A549 treated with AZD9567 at 1 μM for 4 hours (cell line): Measurements from ENCODE around the gene WBP1. TPM values are rescaled to one million over a fixed set of nuclear protein-coding genes. Genes with fewer than 3 reads are reported as not detected.

ENCODE experiments used
- total RNA-seq: library from RNA; stranded (reverse); fragments of 200-300 nt; extraction: Qiagen RNA extraction; gene quantifications from 5 replicates; pipeline ENCODE4 v1.2.3, GENCODE V29; 2022; ENCODE audit not compliant: insufficient read depth

Gene WBP1
- 65.3 to 86.2 TPM (median 83.5 TPM) in 5 replicates for total RNA-seq

GRCh38 chr2:74458132-74458937 is at the start of gene WBP1:
Gene WBP1 (plus strand): TSS chr2:74458438. CDS start chr2:74458603, 165 bp downstream.

GRCh38 chr2:74421221-74421870 is 36.9 kb upstream of the WBP1 start, which contains the start of the genes C2orf81 and WDR54:
Gene C2orf81 (minus strand): TSS chr2:74421619. CDS start chr2:74421560, 59 bp downstream.
Gene WDR54 (plus strand): TSS chr2:74421730. CDS start chr2:74422154, 424 bp downstream.

GRCh38 chr2:74441690-74442482 is 16.4 kb upstream of the WBP1 start, which contains the start of gene RTKN:
Gene RTKN (minus strand): TSS chr2:74441937. CDS start chr2:74441816, 121 bp downstream.

GRCh38 chr2:74454654-74455511 is 3.4 kb upstream of the WBP1 start, which contains the start of gene INO80B:
Gene INO80B (plus strand): TSS chr2:74455087. CDS start chr2:74455117, 30 bp downstream.

GRCh38 chr2:74472086-74472944 is 14.1 kb downstream of the WBP1 start, which contains the start of gene MRPL53:
Gene MRPL53 (minus strand): TSS chr2:74472680. CDS start chr2:74472660, 20 bp downstream.

DNA sequence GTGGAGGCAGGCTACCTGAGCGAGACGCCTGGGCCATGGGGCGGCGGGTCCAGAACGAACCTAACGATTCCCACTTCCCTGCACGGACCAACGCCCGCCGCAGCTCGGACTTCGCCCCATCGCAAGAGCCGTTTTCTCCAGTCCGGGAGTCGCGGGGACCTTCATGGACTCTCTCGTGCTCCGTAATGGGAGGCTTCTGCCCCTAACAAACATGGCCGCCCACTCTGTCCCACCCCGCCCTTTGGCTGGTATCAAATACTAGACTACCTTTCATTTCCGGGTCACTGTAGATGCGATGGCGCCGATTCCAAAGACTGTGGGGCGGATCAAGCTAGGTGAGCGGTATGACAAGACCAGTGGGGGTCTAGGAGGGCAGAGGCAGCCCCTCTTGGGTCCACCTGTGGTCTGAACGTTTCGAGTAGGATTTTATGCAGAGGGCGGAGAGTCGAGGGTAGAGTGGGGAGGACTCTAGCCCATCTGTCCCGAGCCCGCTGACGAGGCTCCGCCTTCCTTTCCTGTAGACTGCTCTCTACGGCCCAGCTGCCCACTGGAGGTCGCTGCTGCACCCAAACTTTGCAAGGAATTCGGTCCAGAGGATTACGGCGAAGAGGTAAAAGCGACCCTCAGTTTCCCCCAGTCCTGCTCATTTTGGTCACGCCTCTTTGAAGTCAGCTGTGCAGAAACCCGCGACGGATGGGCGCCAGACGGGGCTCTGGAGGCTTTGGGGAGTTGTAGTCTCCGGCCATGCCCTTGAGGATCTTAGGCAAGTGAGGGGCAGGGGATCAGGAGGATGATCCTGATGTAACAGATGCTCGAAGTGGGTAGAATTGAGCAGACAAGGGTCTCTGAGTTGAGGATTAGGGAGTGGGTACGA is 24.8 kb downstream of the WBP1 start, which contains the start of the genes CCDC142 and TTC31:
CCDC142 (minus strand) TSS at position 198 of the 874 bp plus-strand sequence; CDS start at position 37, 161 bp downstream.
TTC31 (plus strand) TSS at position 281 of the 874 bp plus-strand sequence; CDS start at position 296, 15 bp downstream.

GRCh38 chr2:74499267-74499939 is 41.2 kb downstream of the WBP1 start, which contains the start of gene LBX2:
Gene LBX2 (minus strand): TSS chr2:74499603. CDS start chr2:74499537, 66 bp downstream.

GRCh38 chr2:74507145-74507925 is 49.1 kb downstream of the WBP1 start, which contains the start of gene PCGF1:
Gene PCGF1 (minus strand): TSS chr2:74507695. CDS start chr2:74507668, 27 bp downstream.

Other genes with a start within 250 kb of the WBP1 start
- gene SLC4A5, start 115.0 kb upstream of the WBP1 start, total RNA-seq = 0.23 to 0.55 TPM (median 0.51 TPM) in 4 of 5 replicates, not detected in the other
- 108 to 152 TPM (median 145 TPM) in 5 replicates for gene DCTN1, start 78.1 kb upstream of the WBP1 start, total RNA-seq
- 2.9 to 5.0 TPM (median 4.2 TPM) in 5 replicates for gene C2orf81, start 36.8 kb upstream of the WBP1 start, total RNA-seq
- gene WDR54, start 36.7 kb upstream of the WBP1 start, total RNA-seq = 81.9 to 90.0 TPM (median 89.3 TPM) in 5 replicates
- gene RTKN, start 16.5 kb upstream of the WBP1 start, total RNA-seq = 21.5 to 26.2 TPM (median 25.1 TPM) in 5 replicates
- gene INO80B, start 3.4 kb upstream of the WBP1 start, total RNA-seq = 28.3 to 54.8 TPM (median 52.5 TPM) in 5 replicates
- gene MOGS, start 6.9 kb downstream of the WBP1 start, total RNA-seq = 39.3 to 56.5 TPM (median 54.1 TPM) in 5 replicates
- gene MRPL53, start 14.2 kb downstream of the WBP1 start, total RNA-seq = 98.3 to 143 TPM (median 142 TPM) in 5 replicates
- gene CCDC142, start 24.6 kb downstream of the WBP1 start, total RNA-seq = 14.4 to 15.4 TPM (median 14.5 TPM) in 5 replicates
- gene TTC31, start 24.6 kb downstream of the WBP1 start, total RNA-seq = 12.7 to 19.4 TPM (median 18.6 TPM) in 5 replicates
- gene LBX2, start 41.2 kb downstream of the WBP1 start, total RNA-seq = 2.7 to 3.9 TPM (median 3.2 TPM) in 4 of 5 replicates, not detected in the other
- gene PCGF1, start 49.3 kb downstream of the WBP1 start, total RNA-seq = 34.2 to 37.9 TPM (median 35.0 TPM) in 5 replicates
- 0.28 to 0.46 TPM (median 0.37 TPM) in 4 of 5 replicates, not detected in the other for gene TLX2, start 56.0 kb downstream of the WBP1 start, total RNA-seq
- 0.09 to 0.27 TPM (median 0.16 TPM) in 3 of 5 replicates, not detected in the others for gene DQX1, start 67.8 kb downstream of the WBP1 start, total RNA-seq
- gene AUP1, start 71.3 kb downstream of the WBP1 start, total RNA-seq = 174 to 251 TPM (median 241 TPM) in 5 replicates
- gene HTRA2, start 71.5 kb downstream of the WBP1 start, total RNA-seq = 35.6 to 41.1 TPM (median 39.5 TPM) in 5 replicates
- 0.22 to 8.4 TPM (median 0.42 TPM) in 5 replicates for gene LOXL3, start 95.5 kb downstream of the WBP1 start, total RNA-seq
- 3.7 to 6.0 TPM (median 4.8 TPM) in 5 replicates for gene DOK1, start 96.3 kb downstream of the WBP1 start, total RNA-seq
- gene M1AP, start 189.9 kb downstream of the WBP1 start, total RNA-seq = not detected in 5 replicates
- 9.7 to 12.1 TPM (median 11.4 TPM) in 5 replicates for gene SEMA4F, start 195.8 kb downstream of the WBP1 start, total RNA-seq